Measurements from ENCODE around the gene CHST10. TPM values are rescaled to one million over a fixed set of nuclear protein-coding genes. Genes with fewer than 3 reads are reported as not detected.

The CHST10 gene
- total RNA-seq, 1 donor from 2014 or later: 33.0 TPM

DNA sequence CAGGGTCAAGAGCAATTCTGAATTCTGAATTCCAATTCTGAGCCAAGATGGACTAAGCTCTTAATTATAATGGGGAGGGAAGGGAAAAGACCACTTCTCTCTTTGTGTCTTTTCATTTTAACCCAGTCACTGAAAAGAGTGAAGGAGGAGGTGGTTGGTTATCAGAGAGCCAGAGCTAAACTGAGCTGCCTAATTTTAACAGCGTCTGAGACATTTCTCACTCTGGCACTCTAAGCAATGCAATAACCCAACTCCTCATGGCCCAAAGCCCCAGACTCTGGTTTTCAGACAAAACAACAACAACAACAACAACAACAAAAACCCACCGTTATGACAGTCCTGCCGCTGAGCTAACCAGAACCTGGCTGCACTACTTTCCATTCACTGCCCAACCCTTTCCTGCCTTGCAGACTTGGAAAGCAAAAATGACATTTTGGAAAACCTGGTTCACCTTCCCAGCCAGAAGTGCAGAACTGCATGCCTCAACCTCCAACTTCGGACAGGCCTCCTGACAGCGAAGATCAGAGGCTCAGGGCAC lies 1.0 kb downstream of the CHST10 start:
- Mint-ChIP-seq H3K27ac (ENCODE audit: unreplicated experiment) (peak overlapping the region; percentile 81), H3K9me3 (no peaks in the 10 kb centered on the region), H3K4me3 (peak overlapping the region; percentile 96), H3K36me3 (ENCODE audit: low read depth) (peaks cover 4% of the 10 kb centered on the region), H3K27me3 (ENCODE audit: low read depth) (no peaks in the 10 kb centered on the region), H3K4me1 (peaks cover 50% of the 10 kb centered on the region)
- no peak for TF ChIP-seq CTCF (conservative IDR thresholded peaks at IDR 0.05)
- DNase-seq (ENCODE audit: low read depth, low spot score): no peak

DNA sequence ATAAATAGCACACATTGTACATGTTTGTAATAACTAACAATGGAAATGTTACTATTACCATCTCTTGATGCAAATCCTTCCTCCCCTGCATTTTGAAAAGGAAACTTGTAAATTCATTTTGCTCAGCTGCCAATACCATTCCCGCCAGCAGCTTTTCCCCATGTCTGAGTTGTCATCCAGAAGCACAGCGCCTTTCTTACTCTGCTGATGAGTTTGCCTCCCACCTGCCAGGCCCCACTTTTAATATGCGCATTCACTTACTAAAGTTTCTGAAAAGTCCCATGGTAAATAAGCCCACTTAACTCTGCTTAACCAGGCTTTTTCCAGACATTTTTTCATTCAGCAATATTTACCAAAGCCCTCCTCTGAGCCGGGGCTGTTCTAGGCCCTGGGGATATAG lies 3.9 kb downstream of the CHST10 start:
- no peak for DNase-seq (ENCODE audit: low read depth, low spot score)
- no peaks in the 10 kb centered on the region for H3K9me3 Mint-ChIP-seq
- no peaks in the 10 kb centered on the region for H3K27me3 Mint-ChIP-seq (ENCODE audit: low read depth)
- TF ChIP-seq CTCF (conservative IDR thresholded peaks at IDR 0.05): no peak
- H3K36me3 Mint-ChIP-seq (ENCODE audit: low read depth): peaks cover 4% of the 10 kb centered on the region
- peaks cover 52% of the 10 kb centered on the region for H3K4me1 Mint-ChIP-seq
- peak overlapping the region; percentile 86 for H3K27ac Mint-ChIP-seq (ENCODE audit: unreplicated experiment)
- H3K4me3 Mint-ChIP-seq: peak overlapping the region; percentile 34

- Mint-ChIP-seq H3K9me3 (no peaks in the 10 kb centered on the region), H3K27ac (ENCODE audit: unreplicated experiment) (no peak overlapping the region), H3K4me3 (peak overlapping the region; percentile 34), H3K27me3 (ENCODE audit: low read depth) (no peaks in the 10 kb centered on the region), H3K36me3 (ENCODE audit: low read depth) (peaks cover 4% of the 10 kb centered on the region), H3K4me1 (peaks cover 52% of the 10 kb centered on the region)
- TF ChIP-seq CTCF (conservative IDR thresholded peaks at IDR 0.05): no peak
- DNase-seq (ENCODE audit: low read depth, low spot score): no peak
Measured at GRCh38 chr2:100412881-100413321, 4.6 kb downstream of the CHST10 start.

DNA sequence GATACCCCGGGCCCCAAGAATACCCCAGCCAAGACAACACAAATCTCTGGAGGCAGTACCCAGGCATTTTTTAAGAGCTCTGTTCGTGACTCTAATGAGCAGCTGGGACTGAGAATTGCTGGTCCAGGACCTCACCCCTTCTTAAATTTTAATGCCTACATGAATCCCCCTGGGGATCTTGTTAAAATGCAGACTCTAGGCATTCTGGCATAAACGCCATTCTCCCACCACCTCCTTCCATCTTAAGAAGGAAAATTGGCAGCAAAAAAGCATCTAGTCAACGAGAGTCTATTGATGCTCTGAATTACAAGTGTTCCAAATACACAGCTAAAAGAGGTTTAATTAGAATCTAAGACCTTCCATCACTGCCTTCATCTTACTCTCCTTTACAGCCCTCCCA lies 5.0 kb downstream of the CHST10 start:
- Mint-ChIP-seq H3K27ac (ENCODE audit: unreplicated experiment) (no peak overlapping the region), H3K9me3 (no peaks in the 10 kb centered on the region), H3K4me3 (no peak overlapping the region), H3K36me3 (ENCODE audit: low read depth) (peaks cover 4% of the 10 kb centered on the region), H3K27me3 (ENCODE audit: low read depth) (no peaks in the 10 kb centered on the region), H3K4me1 (peaks cover 52% of the 10 kb centered on the region)
- no peak for TF ChIP-seq CTCF (conservative IDR thresholded peaks at IDR 0.05)
- no peak for DNase-seq (ENCODE audit: low read depth, low spot score)

DNA sequence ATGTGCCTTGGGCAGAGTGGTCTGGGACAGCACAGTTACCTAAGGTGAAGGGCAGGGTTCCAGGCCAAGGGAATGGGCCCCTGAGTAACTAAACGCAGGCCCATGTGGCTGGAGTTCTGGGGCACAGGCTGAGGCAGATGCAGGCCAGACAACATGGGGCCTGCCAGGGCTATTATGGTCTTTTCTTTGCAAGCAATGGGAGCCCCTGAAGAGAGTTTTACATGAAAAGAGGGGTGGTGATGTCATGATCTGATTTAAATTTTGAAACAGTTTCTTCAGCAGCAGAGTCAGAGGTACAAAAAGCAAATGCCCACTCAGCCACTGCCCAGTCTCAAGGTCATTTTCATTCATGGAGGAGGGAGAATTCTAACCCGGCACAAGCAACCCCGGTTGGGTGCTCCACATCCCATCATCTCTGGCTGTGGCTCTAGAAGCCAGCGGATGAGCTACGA lies 5.6 kb downstream of the CHST10 start:
- Mint-ChIP-seq H3K4me1 (peaks cover 49% of the 10 kb centered on the region), H3K9me3 (no peaks in the 10 kb centered on the region), H3K27me3 (ENCODE audit: low read depth) (no peaks in the 10 kb centered on the region), H3K27ac (ENCODE audit: unreplicated experiment) (no peak overlapping the region), H3K36me3 (ENCODE audit: low read depth) (peaks cover 8% of the 10 kb centered on the region), H3K4me3 (peak overlapping the region; percentile 45)
- no peak for DNase-seq (ENCODE audit: low read depth, low spot score)
- no peak for TF ChIP-seq CTCF (conservative IDR thresholded peaks at IDR 0.05)

All from neural crest cell (in vitro differentiated cells).